ENCODE results near the gene ERGIC3.
"Not testable (repeated sequence)": the region's sequence is repeated elsewhere in the genome, so short reads cannot be mapped to it uniquely, and the experiment has no call there.

Gene ERGIC3

DNA sequence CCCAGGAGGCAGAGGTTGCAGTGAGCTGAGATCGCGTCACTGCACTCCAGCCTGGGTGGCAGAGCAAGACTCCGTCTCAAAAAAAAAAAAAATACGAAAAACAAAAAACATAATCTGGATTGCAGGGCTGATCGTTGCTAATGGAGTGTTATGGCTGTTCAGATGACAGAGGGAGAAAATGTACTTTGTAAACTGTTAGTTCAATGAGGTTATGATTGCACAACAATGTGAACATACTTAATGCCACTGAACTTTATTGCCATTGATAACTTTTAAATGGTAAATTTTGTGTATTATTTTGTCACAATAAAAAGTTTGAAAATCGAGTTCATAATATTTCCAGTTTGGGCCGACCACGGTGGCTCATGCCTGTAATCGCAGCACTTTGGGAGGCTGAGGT lies 22.9 kb upstream of the ERGIC3 start:
- DNase-seq: no peak

DNA sequence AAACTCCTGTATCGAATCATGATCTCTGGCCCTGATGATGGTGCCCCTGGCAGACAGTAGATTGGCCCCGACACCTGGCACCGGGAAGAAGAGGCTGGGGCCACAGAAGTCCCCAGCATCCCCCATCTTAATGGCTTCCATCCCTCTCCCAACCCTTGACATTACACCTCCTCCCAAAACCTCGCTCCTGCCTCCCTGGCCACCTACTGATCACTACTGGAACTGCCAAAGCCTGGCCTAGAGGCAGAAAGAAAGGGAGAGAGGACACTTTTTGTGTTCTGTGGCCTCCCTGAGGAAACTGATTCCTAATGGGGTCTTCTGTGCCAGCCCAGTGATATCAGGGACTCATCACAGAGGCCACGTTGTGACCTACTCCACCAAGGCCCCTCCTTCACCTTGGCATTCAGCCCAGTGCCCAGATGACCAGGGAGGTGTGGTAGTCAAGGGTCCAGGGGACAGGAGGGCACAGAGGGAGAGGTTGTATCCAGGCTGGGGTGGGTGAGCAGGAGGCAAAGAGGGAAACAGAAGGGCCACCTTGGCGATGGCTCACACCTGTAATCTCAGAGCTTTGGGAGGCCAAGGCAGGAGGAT lies 18.5 kb upstream of the ERGIC3 start:
- peak; percentile 39 to 73 for DNase-seq

DNA sequence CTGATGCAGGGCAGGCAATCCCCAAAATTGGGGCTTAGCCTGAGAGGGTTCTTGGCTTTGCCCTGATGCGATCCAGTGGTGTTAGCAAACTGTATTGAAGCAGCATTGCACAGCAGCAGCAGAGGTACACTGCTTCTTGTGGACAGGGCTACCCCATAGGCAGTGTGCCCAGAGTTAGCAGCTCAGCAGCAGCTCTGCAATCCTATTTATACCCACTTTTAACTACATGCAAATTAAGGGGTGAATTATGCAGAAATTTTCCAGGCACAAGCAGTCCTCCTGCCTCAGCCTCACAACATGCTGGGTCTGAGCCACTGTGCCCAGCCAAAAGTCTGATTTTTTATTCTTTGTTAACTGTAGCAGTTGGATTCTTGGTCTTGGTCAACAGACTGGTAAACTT lies 16.2 kb upstream of the ERGIC3 start:
- DNase-seq: no peak

DNA sequence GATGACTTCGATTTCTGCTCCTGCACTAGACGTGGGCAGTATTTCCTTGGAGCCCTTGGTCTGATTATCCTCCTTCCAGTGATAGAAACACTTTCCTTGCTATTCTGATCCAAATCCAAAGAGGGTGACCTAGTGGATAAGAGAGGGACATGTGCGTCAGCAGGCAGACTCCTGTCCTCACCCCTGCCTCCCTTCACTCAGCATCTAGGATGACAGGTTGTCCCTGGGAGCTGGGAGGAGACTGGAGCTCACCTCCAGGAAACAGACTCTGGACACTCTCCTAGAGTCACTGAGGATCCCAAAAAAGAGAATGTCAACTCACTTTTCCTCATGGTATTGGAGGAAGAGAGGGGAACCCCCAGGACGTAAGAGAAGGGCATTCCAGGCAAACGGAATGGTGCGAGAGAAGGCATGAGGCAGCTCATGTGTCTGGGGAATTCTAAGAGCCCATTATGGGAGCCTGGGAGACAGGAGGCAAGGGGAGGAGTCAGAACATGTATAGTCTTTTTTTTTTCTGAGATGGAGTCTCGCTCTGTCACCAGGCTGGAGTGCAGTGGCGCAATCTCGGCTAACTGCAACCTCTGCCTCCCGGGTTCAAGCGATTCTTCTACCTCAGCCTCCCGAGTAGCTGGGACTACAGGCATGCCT lies 14.6 kb upstream of the ERGIC3 start:
- DNase-seq: no peak

DNA sequence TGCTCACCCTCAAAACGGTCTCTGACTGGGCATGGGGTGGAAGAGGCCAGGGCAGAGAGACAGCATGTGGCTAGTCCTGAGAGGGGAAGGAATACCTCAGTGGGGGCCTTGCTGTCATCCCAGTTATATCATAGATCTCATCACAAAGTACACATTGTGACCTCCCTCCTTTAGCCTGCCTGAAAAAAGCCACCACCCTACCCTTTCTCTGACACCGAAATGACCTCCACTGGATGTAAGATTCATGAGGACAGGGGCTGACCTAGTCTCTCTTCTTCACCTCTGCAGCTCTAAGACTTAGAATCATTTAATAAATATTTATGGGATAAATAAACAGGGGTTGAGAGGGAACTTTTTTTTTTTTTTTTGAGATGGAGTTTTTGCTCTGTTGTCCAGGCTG lies 12.3 kb upstream of the ERGIC3 start, which contains the start of gene C20orf173:
TSS of gene C20orf173 (minus strand) at position 101 of the 400 bp plus-strand sequence. CDS start 279 bp downstream, outside the sequence.
- no peak for DNase-seq

DNA sequence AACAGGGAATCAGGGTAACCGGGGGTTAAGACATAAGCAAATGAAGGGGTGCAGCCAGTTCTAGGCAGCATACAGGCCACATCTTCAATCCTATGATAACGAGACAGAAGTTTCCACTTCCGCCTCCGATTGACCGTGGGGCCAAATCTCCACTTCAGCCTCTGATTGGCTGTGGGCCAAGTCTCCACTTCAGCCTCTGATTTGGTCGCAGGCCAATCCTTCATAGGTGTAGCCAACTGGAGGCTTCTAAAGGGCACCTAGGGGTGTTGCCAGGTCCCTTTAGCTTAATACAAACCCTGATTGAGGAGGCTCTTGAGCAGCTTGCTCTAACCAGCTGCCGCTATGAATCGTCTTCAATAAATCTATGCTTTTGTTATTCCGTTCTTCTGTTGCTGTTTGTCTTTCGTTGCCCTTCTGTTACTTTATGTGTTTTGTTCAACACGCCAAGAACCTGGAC lies 2.1 kb upstream of the ERGIC3 start:
- no peak for DNase-seq

DNA sequence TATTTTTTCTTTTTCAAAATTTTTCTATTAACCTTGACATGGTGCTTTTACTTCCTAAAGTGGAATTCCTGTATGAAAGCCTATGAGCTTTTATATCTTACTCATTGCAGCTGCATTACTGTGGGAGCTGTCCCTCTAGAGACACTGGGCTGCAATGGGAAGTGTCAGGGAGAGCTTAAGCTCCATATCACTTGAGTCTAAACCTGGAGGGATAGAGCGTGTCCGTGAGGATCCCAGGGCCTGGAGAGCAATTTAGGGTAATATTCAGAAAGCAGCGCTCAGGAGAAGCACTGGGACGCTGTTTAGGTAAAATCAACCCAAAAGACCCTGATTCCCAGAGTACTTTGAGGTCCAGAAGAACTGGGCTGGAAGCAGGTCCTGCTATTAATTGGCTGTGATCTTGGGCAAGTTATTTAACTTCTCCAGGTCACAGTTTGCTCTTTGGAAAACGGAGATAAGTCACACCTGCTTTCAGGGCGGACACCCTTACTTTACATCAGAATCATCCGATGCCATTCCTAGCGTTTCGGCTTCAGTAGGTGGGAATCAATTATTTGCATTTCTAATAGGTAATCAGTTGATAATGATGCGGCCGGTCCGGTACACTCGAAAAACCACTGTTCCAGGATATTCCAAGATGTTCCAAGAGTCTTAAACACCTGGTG lies 628 bp upstream of the ERGIC3 start:
- no peak for DNase-seq

DNA sequence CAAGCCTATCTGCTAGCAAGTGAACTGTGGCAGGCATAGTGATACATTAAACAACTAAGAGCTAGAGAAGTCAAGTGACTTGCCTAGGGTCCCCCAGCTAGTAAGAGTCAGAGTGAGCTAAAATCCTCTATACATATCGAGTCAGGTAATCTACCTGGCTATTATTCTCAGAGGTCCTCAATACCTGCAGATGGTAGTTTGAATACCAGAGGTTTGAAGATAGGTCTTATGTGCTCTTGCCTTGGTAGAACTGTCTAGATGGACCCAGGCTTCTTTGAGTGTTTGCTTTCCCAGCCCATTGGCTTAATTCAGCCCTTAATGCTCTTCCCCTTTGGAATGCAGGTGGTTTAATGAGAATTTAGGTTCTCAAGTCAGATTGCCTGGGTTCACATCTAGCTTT lies 1.1 kb downstream of the ERGIC3 start:
- no peak for DNase-seq

DNA sequence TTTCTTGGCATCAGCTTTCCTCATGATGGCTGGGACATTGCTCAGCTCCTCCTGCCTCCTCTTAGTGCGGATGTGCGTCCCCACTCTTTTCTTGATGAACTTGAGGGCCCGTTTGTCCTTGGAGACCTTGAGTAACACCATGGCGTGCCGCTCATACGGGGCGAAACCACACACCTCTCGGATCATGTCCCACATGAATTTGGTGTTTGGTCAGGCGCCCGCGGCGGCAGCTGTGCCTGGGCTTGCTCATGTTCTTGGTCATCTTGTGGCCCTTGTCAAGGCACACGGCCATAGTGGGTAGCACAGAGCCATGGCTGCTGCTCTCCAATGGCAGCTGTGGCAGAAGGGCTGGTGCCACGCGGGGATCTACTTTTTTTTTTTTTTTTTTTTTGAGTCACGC lies 2.6 kb downstream of the ERGIC3 start:
- DNase-seq: no peak

DNA sequence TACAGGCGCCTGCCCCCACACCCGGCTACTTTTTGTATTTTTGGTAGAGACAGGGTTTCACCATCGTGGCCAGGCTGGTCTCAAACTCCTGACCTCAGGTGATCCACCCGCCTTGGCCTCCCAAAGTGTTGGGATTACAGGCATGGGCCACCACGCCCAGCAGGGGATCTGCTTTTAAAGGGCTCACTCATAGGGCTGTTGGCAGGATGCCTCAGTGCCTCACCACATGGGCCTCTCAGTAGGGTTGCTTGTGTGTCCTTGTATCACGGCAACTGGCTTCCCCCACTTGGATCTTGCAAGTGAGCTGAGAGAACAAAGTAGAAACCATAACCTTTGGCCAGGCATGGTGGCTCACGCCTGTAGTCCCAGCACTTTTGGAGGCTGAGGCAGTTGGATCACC lies 3.1 kb downstream of the ERGIC3 start:
- DNase-seq: not testable (repeated sequence)

DNA sequence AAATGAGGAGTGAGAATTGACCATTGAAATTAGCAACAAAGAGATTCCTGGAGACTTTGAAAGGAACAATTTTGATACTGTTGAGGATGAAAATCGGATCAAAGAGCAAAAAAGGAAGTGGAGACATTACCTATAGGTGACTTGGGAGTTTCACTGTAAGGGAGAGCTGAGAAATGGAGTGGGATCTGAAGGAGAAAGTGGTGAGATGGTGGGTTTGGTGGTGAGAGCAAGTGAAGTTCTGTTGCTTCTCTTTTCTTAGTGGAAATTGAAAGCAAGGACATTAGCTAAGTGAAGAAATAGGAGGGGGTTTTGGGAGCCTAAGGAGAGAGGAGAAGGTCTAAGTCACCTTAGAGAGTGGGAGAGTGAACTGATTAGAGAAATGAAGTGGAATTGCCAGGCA lies 4.2 kb downstream of the ERGIC3 start:
- DNase-seq: no peak

DNA sequence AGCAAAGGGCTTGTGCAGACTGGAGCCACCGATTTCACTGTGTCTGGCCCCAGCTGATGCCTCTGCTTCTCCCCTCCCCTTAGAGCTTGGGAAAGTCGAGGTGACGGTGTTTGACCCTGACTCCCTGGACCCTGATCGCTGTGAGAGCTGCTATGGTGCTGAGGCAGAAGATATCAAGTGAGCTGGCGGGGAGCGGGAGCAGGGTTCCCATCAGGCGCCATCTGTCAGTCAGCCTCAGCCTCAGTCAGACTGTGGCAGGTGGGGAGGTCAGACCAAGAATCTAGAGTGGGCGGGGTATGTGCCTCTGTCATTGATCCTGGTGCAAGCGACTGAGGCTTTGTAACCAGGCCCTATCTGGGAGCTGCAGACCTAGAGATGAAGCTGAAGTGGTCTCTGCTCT lies 5.5 kb downstream of the ERGIC3 start:
- DNase-seq: no peak

DNA sequence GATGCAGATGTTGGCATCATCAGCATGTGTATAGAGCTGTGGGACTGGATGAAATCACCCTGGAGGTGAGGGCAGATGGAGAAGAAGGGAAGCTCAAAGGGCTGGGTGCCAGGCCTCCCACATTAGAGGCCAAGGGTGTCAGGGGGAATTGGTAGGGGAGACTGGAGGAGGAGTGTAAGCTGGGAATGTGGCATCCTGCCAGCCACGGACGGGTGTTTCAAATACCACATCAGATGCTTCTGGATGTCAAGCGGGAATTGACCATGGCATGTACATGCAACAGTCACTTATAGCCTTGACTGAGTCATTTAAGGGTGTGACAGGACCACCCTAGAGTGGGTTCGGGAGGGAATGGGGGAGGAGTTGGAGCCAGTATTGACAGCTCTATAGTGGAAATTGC lies 9.6 kb downstream of the ERGIC3 start:
- DNase-seq: no peak

DNA sequence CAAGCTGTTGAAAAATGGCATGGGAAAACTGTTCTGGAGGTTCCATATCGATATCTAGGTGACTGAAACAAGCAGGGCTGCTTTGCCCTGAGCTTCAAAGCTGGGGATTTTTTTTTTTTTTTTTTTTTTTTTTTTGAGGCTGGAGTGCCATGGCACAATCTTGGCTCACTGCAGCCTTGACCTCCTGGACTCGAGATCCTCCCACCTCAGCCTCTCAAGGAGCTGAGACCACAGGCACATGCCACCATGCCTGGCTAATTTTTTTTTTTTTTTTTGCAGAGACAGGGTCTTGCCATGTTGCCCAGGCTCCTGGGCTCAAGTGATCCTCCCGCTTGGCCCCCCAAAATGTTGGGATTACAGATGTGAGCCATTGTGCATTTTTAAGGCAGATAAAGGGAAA lies 11.0 kb downstream of the ERGIC3 start:
- no peak for DNase-seq

DNA sequence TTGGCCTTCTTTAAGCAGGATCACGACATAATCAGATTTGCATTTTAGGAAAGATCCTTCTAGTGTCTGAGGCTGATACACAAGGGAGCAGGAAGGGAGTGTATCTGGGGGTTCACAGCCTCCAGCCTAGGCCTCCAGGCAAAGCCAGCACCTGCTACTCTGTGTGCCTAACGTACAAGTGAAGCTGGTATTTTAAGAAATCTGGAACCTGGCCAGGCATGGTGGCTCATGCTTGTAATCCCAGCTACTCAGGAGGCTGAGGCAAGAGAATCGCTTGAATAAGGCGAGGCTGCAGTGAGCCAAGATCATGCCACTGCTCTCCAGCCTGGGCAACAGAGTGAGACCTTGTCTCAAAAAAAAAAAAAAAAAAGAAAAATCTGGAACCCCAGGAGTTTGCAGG lies 13.6 kb downstream of the ERGIC3 start:
- not testable (repeated sequence) for DNase-seq

DNA sequence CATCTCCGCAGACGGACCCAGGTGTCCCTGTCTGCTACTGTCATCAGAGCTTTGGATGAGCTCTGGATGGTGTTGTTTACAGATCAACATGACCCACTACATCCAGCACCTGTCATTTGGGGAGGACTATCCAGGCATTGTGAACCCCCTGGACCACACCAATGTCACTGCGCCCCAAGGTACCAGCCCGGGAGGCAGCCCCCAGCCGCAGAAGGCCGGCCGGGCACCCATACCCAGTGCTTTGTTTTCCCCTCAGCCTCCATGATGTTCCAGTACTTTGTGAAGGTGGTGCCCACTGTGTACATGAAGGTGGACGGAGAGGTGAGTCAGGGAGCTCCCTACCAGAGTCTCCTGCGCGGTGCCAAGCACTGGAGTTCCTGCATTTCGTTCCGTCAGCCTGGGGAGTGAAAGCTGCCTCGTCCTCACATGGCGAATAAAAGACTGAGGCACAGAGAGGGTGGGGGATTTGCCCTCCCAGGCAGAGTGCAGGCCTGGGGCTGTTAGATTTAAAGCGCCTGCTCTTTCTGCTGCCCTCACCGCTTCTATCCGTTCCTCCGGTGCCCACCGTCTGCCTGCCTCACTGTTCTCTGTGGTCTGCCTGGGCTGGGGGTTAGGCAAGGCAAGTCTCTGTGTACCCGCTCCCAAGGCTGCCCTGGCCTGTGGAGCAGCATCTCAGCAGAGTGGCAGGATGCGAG lies 14.2 kb downstream of the ERGIC3 start:
- DNase-seq: no peak

DNA sequence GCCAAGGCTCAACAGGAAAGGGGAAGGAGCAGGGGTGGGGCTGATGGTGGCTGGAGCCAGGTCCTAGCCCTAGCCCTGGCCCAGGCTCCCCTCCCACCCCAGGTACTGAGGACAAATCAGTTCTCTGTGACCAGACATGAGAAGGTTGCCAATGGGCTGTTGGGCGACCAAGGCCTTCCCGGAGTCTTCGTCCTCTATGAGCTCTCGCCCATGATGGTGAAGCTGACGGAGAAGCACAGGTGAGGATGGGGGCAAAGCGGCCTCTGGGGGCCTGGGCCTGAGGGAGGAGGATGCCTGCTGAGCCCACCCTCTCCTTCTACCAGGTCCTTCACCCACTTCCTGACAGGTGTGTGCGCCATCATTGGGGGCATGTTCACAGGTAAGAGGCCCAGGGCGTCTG lies 15.0 kb downstream of the ERGIC3 start:
- no peak for DNase-seq

DNA sequence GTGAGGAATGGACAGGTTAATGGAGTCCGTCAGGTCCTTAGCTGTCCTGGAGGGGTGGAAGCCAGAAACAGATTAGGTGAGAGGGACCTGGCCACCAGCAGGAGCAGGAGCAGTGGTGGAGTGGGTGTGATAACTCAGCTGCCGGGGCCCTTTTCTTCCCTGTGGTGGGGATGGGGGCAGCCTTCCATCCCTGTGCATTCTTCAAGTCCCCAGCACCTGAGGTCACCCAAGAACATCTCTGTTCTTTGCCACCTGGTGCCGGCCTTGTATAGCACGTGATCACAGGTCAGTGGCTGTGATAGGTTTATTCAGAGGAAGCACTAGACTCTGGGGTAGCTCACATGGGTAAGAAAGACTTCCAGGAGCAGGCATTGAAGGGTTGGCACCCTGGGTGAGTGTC lies 16.6 kb downstream of the ERGIC3 start:
- DNase-seq: no peak

DNA sequence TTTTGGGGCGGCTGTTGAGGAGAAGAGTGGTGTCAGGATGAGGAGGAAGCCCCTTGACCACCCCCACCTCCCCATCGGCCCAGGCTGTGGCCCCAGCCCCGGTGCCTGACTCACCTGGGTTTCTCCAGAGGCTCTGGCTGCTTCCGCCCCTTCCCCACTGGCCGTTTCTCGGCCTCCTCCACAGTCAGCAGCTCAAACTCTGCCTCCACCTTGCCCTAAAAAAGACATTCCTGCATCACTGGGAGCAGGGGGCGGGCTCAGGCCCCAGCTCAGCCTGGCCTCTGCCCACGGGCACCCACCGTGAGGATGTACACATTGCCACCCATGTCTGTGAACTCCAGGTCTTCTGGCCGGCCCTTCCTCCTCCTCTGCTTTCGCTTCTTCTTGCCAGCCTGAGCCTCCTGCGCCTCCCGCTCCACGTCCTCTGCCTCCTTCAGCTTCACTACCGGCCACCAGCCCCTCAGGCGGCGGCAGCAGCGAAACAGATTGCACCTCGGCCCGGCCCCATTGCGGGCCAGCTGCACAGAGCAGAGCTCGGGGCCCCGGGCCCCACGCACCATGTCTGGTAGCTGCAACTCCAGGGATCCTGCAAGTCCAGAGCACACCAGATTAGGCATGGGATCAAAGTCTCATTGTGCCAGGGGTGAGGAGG lies 17.3 kb downstream of the ERGIC3 start:
- DNase-seq: no peak

DNA sequence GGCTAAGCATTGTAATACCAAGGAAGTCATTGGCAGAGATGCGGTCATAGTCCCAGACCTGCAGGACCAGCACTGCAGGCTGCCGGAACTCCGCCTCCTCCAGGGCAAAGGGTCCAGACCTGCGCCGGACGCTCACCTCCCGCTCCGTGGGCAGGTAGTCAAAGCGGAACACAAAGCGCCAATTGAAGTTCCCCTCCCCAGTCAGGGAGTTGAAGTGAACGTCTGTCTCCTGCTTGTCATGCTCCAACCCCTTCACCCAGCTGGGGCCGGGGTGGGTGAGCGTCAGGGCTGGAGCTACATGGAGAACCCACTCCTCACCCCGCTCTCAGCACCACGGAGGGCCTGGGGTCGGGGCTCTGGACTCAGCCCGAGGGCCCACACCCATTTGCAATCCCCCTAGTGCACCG lies 18.2 kb downstream of the ERGIC3 start:
- DNase-seq: no peak

DNA sequence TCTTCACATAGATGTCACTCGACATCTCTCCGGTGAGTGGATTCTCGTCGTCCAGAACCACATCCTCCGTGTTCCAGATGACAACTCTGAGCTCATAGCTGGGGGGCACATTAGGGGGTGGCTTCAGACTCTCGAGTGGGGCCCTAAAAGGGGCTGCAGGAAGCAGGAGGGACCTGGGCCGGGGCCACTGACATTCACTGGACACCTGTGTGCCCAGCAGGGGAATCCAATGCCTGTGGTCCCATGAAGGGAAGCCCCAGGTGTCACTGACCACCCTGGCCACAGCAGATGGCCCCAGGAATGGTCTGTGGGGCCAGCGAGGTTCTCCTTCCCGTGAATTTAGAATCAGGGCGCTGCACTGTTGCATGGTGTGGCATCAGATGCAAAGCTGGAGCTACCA lies 18.7 kb downstream of the ERGIC3 start:
- DNase-seq: no peak

DNA sequence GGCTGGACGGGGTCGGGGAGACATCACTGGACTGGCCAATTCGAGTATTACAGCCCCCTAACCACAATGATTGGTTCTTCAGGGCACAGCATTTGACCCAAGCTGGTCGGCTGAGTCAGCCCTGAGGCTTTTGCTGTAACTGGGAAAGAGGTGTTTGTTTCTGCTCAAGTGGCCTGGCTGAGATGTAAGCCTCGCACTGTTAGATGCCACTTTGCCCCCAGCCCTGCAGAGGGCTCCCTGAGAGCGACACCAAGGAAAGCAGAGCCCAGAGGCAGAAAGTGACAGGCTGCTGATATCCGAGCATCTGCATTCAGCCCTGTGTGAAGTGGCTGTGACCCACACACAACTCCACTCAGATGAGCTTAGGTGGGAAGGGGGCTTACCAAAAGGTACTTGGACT lies 19.4 kb downstream of the ERGIC3 start:
- DNase-seq: peak; percentile 56 to 69

DNA sequence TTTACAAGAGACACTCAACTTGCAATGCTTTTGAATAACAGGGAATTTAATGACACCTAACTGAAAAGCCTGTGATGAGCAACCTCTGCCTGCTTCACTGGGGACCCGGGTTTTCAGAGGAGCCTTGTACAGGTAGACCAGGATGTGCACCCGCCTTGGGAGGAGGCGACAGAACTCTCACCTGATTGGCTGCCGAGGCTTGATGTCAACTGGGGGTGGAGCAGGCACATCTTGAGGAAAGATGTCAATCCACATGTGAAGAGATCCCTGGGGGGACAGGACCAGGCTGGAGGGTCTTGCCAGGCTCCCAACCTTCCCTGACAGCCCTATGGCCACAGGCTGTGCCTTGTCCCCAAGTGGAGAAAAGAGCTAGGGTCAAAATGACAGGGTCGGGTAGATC lies 19.8 kb downstream of the ERGIC3 start:
- DNase-seq: no peak
